ENCODE data around the gene MINDY3. TPM values are rescaled to one million over a fixed set of nuclear protein-coding genes. Genes with fewer than 3 reads are reported as not detected.
"Not testable (repeated sequence)": the region's sequence is repeated elsewhere in the genome, so short reads cannot be mapped to it uniquely, and the experiment has no call there.

The MINDY3 gene
- 19.2 and 20.9 TPM in 2 replicates for total RNA-seq

DNA sequence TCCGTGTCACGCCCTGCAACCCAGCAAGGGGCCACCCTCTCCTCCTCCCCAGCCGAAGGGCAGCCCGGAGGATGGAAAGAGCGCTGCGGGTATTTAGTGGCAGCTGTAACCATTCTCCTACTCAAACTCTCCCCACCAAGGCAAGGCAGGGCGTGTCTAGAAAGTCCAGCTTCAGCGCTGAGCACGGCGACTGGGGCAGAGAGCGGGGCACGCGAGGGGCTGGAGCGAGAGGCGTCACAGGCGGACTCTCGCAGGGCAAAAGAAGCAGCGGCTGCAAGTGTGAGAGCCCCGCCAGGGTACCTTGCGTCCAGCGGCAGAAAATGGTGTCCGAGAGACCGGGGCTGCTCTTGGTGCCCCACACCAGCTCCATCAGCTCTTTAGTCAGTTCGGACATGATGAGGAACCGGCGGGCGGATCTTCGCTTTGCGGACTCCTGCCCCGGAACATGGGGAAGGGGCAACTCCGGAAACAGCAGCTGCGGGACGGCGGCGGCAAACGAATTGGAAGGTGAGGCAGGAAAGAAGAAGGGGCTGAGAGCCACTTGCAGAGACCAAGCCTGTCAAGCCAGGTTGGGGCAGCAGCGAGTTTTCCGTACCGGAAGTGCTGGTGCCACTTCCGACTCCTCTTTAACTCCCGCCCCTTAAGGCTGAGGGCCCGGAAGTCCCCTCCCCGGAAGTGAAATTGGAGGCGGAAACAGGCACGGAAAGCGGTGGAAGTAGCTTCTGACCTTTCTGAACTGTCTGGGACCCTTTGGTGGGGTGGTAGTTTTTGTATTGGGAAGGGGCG, at the start of gene MINDY3:
MINDY3 (minus strand) TSS at position 602 of the 786 bp plus-strand sequence; CDS start at position 394, 208 bp downstream.
- Mint-ChIP-seq H3K4me3 (ENCODE audit: low read depth) (peak within 1 kb of the TSS; percentile 92), H3K27ac (peak within 1 kb of the TSS; percentile 81), H3K27me3 (ENCODE audit: low read depth) (peaks cover 17% of the 10 kb centered on the region), H3K4me1 (ENCODE audit: low read depth) (peaks cover 24% of the 10 kb centered on the region), H3K9me3 (peaks cover 3% of the 10 kb centered on the region), H3K36me3 (ENCODE audit: low read depth) (peaks cover 13% of the 10 kb centered on the region)
- intact Hi-C loops (cut with micrococcal nuclease), result loop anchor here (1.0 to 10.0 kb wide), 4 partner anchors 18 to 957 kb away; partner anchors contain the start of genes PTER and RSU1
- peak; percentile 69 for DNase-seq (ENCODE audit: low spot score)

- H3K4me1 Mint-ChIP-seq (ENCODE audit: low read depth), result no peaks in the 10 kb centered on the region
- intact Hi-C loops (cut with micrococcal nuclease), result loop anchor here (2.0 to 5.0 kb wide), 3 partner anchors 645 to 915 kb away; partner anchors contain the start of gene RSU1
- DNase-seq (ENCODE audit: low spot score), result no peak
- peaks cover 4% of the 10 kb centered on the region for H3K27me3 Mint-ChIP-seq (ENCODE audit: low read depth)
- H3K9me3 Mint-ChIP-seq, result no peaks in the 10 kb centered on the region
- no peaks in the 10 kb centered on the region for H3K36me3 Mint-ChIP-seq (ENCODE audit: low read depth)
- no peak overlapping the region for H3K27ac Mint-ChIP-seq
- H3K4me3 Mint-ChIP-seq (ENCODE audit: low read depth), result no peak overlapping the region
Observed at GRCh38 chr10:15901889-15902288, 41.6 kb upstream of the MINDY3 start.

- Mint-ChIP-seq H3K36me3 (ENCODE audit: low read depth) (no peaks in the 10 kb centered on the region), H3K4me3 (ENCODE audit: low read depth) (no peak overlapping the region), H3K27me3 (ENCODE audit: low read depth) (peaks cover 4% of the 10 kb centered on the region), H3K9me3 (no peaks in the 10 kb centered on the region), H3K4me1 (ENCODE audit: low read depth) (no peaks in the 10 kb centered on the region), H3K27ac (no peak overlapping the region)
- intact Hi-C loops (cut with micrococcal nuclease), result no loop called here
- DNase-seq (ENCODE audit: low spot score), result no peak
Observed at GRCh38 chr10:15898046-15898445, 37.7 kb upstream of the MINDY3 start.

DNA sequence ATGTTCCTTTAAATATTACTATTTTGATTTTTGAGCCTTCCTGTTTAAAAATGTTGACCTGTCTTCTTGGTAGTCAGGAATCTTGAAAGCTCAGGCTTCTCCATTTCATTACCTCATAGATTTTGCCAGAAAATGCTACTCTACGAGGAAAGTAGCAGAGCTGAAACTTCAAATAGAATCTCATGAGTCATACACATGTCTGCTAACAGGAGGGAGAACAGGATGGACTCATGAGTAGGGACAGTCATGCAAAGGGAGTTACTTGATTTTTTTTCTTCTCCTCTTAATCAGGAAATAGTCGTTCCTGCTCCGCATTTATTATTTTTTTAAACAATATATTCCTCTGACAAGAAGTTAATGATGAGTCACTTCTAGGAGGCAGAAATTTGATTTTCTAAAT, 37.0 kb upstream of the MINDY3 start:
- intact Hi-C loops (cut with micrococcal nuclease), result no loop called here
- H3K4me1 Mint-ChIP-seq (ENCODE audit: low read depth), result no peaks in the 10 kb centered on the region
- H3K27me3 Mint-ChIP-seq (ENCODE audit: low read depth), result peaks cover 8% of the 10 kb centered on the region
- no peak overlapping the region for H3K4me3 Mint-ChIP-seq (ENCODE audit: low read depth)
- no peaks in the 10 kb centered on the region for H3K9me3 Mint-ChIP-seq
- no peaks in the 10 kb centered on the region for H3K36me3 Mint-ChIP-seq (ENCODE audit: low read depth)
- no peak overlapping the region for H3K27ac Mint-ChIP-seq
- DNase-seq (ENCODE audit: low spot score), result no peak

- Mint-ChIP-seq H3K9me3 (no peaks in the 10 kb centered on the region), H3K27me3 (ENCODE audit: low read depth) (peaks cover 6% of the 10 kb centered on the region), H3K4me3 (ENCODE audit: low read depth) (no peak overlapping the region), H3K4me1 (ENCODE audit: low read depth) (no peaks in the 10 kb centered on the region), H3K27ac (no peak overlapping the region), H3K36me3 (ENCODE audit: low read depth) (no peaks in the 10 kb centered on the region)
- intact Hi-C loops (cut with micrococcal nuclease), result no loop called here
- no peak for DNase-seq (ENCODE audit: low spot score)
Observed at GRCh38 chr10:15896654-15897053, 36.3 kb upstream of the MINDY3 start.

- H3K4me1 Mint-ChIP-seq (ENCODE audit: low read depth), result no peaks in the 10 kb centered on the region
- no peak overlapping the region for H3K4me3 Mint-ChIP-seq (ENCODE audit: low read depth)
- DNase-seq (ENCODE audit: low spot score), result no peak
- peaks cover 18% of the 10 kb centered on the region for H3K27me3 Mint-ChIP-seq (ENCODE audit: low read depth)
- intact Hi-C loops (cut with micrococcal nuclease), result loop anchor here (5.0 kb wide), 1 partner anchor 893 kb away; no protein-coding TSS in a partner anchor
- H3K9me3 Mint-ChIP-seq, result no peaks in the 10 kb centered on the region
- no peak overlapping the region for H3K27ac Mint-ChIP-seq
- no peaks in the 10 kb centered on the region for H3K36me3 Mint-ChIP-seq (ENCODE audit: low read depth)
Observed at GRCh38 chr10:15884447-15884846, 24.1 kb upstream of the MINDY3 start.

- Mint-ChIP-seq H3K27me3 (ENCODE audit: low read depth) (peaks cover 26% of the 10 kb centered on the region), H3K4me1 (ENCODE audit: low read depth) (no peaks in the 10 kb centered on the region), H3K27ac (no peak overlapping the region), H3K9me3 (no peaks in the 10 kb centered on the region), H3K4me3 (ENCODE audit: low read depth) (no peak overlapping the region), H3K36me3 (ENCODE audit: low read depth) (no peaks in the 10 kb centered on the region)
- DNase-seq (ENCODE audit: low spot score), result no peak
- intact Hi-C loops (cut with micrococcal nuclease), result loop anchor here (5.0 kb wide), 1 partner anchor 896 kb away; no protein-coding TSS in a partner anchor
Observed at GRCh38 chr10:15881542-15881941, 21.2 kb upstream of the MINDY3 start.

DNA sequence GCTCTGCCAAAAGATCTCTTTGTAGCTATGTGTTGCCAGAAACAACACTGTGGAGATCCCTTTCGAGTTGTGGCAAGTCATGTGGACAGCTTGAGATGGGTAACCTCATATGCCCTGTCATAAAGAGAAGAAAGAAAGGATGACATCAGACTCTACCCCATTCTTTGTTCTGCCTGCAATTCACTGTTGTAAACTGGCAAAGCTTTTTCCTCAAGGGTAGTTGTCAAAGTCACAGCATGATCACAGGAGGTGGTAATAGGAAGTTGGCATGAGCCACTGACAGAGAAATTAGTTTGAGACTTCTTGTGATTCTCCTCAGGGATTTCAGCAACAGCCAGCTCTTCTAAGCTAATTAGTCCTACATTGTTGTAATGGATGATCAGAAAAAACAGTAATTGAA, 19.4 kb upstream of the MINDY3 start:
- Mint-ChIP-seq H3K27me3 (ENCODE audit: low read depth) (peaks cover 43% of the 10 kb centered on the region), H3K36me3 (ENCODE audit: low read depth) (no peaks in the 10 kb centered on the region)

GRCh38 chr10:15879058-15879457, 18.8 kb upstream of the MINDY3 start:
- Mint-ChIP-seq H3K4me3 (ENCODE audit: low read depth) (no peak overlapping the region), H3K27me3 (ENCODE audit: low read depth) (peaks cover 43% of the 10 kb centered on the region), H3K9me3 (no peaks in the 10 kb centered on the region), H3K36me3 (ENCODE audit: low read depth) (no peaks in the 10 kb centered on the region), H3K4me1 (ENCODE audit: low read depth) (no peaks in the 10 kb centered on the region), H3K27ac (no peak overlapping the region)
- DNase-seq (ENCODE audit: low spot score), result no peak
- intact Hi-C loops (cut with micrococcal nuclease), result no loop called here

More for the DNA sequence above, 19.4 kb upstream of the MINDY3 start:
- Mint-ChIP-seq H3K4me1 (ENCODE audit: low read depth) (no peaks in the 10 kb centered on the region), H3K4me3 (ENCODE audit: low read depth) (no peak overlapping the region), H3K9me3 (no peaks in the 10 kb centered on the region), H3K27ac (no peak overlapping the region)
- intact Hi-C loops (cut with micrococcal nuclease), result loop anchor here (5.0 kb wide), 1 partner anchor 898 kb away; no protein-coding TSS in a partner anchor
- DNase-seq (ENCODE audit: low spot score), result no peak

- Mint-ChIP-seq H3K36me3 (ENCODE audit: low read depth) (no peaks in the 10 kb centered on the region), H3K27ac (no peak overlapping the region), H3K4me3 (ENCODE audit: low read depth) (no peak overlapping the region), H3K9me3 (peaks cover 3% of the 10 kb centered on the region), H3K4me1 (ENCODE audit: low read depth) (no peaks in the 10 kb centered on the region), H3K27me3 (ENCODE audit: low read depth) (peaks cover 50% of the 10 kb centered on the region)
- no peak for DNase-seq (ENCODE audit: low spot score)
- intact Hi-C loops (cut with micrococcal nuclease), result no loop called here
Observed at GRCh38 chr10:15877836-15878576, 17.7 kb upstream of the MINDY3 start.

GRCh38 chr10:15876274-15876673, 16.0 kb upstream of the MINDY3 start:
- H3K4me3 Mint-ChIP-seq (ENCODE audit: low read depth); H3K4me1 Mint-ChIP-seq (ENCODE audit: low read depth); DNase-seq (ENCODE audit: low spot score); H3K36me3 Mint-ChIP-seq (ENCODE audit: low read depth); H3K27ac Mint-ChIP-seq; intact Hi-C loops (cut with micrococcal nuclease); H3K9me3 Mint-ChIP-seq: not testable (repeated sequence)
- H3K27me3 Mint-ChIP-seq (ENCODE audit: low read depth), result peaks cover 48% of the 10 kb centered on the region

DNA sequence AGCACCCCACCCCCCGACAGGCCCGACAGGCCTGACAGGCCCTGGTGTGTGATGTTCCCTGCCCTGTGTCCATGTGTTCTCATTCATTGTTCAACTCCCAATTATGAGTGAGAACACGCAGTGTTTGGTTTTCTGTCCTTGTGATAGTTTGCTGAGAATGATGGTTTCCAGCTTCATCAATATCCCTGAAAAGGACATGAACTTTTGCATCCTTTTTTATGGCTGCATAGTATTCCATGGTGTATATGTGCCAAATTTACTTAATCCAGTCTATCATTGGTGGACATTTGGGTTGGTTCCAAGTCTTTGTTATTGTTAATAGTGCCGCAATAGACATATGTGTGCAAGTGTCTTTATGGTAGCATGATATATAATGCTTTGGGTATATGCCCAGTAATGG, 12.3 kb upstream of the MINDY3 start:
- H3K36me3 Mint-ChIP-seq (ENCODE audit: low read depth); H3K4me3 Mint-ChIP-seq (ENCODE audit: low read depth); H3K4me1 Mint-ChIP-seq (ENCODE audit: low read depth); H3K27ac Mint-ChIP-seq; intact Hi-C loops (cut with micrococcal nuclease); DNase-seq (ENCODE audit: low spot score); H3K9me3 Mint-ChIP-seq: not testable (repeated sequence)
- H3K27me3 Mint-ChIP-seq (ENCODE audit: low read depth), result peaks cover 55% of the 10 kb centered on the region

DNA sequence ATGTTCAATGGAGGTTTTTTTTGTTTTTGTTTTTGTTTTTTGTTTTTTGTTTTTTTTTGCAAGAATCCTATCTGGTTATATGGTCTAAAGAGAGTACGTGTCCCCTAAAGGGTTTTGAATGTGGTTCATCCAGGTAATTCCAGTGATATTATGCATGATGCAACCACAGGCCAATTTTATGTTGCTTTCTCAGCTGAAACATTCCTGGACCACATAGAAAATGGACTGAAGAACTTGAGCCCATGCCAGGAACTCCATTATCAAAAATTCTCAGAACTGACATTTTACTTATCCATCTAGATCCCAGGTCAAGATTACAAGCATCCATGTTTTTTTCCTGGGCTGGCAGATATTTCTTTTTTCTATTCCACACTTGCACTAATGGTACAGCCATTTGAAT, 11.5 kb upstream of the MINDY3 start:
- no peak overlapping the region for H3K4me3 Mint-ChIP-seq (ENCODE audit: low read depth)
- H3K9me3 Mint-ChIP-seq, result peaks cover 4% of the 10 kb centered on the region
- no peak overlapping the region for H3K27ac Mint-ChIP-seq
- no peak for DNase-seq (ENCODE audit: low spot score)
- peaks cover 55% of the 10 kb centered on the region for H3K27me3 Mint-ChIP-seq (ENCODE audit: low read depth)
- intact Hi-C loops (cut with micrococcal nuclease), result no loop called here
- no peaks in the 10 kb centered on the region for H3K4me1 Mint-ChIP-seq (ENCODE audit: low read depth)
- H3K36me3 Mint-ChIP-seq (ENCODE audit: low read depth), result no peaks in the 10 kb centered on the region
